Endodermal cell (in vitro differentiated cells): ENCODE measurements around the gene USO1. TPM values are rescaled to one million over a fixed set of nuclear protein-coding genes. Genes with fewer than 3 reads are reported as not detected.

Experiments used
- DNase-seq: peaks from one replicate; pipeline ENCODE4 v3.0.0-alpha.2; 2017
- H3K27ac ChIP-seq: 2 replicates; pipeline ENCODE4 v1.5.1; 2013; ENCODE audit warnings: mild to moderate bottlenecking, low read depth, low read length, moderate library complexity
- H3K27me3 ChIP-seq: 2 replicates; pipeline ENCODE4 v1.6.1; 2013; ENCODE audit warnings: mild to moderate bottlenecking, low read length, moderate library complexity; ENCODE audit not compliant: insufficient read depth, control insufficient read depth, poor library complexity, severe bottlenecking
- H3K36me3 ChIP-seq: 2 replicates; pipeline ENCODE4 v1.7.0; 2013; ENCODE audit warnings: mild to moderate bottlenecking, low read length, moderate library complexity; ENCODE audit not compliant: control insufficient read depth, insufficient read depth
- H3K4me1 ChIP-seq: one replicate; pipeline ENCODE4 v1.7.0; 2013; ENCODE audit warnings: low read length; ENCODE audit not compliant: control insufficient read depth, insufficient read depth
- H3K4me3 ChIP-seq: 2 replicates; pipeline ENCODE4 v1.5.1; 2013; ENCODE audit warnings: mild to moderate bottlenecking, low read length, moderate library complexity
- H3K9ac ChIP-seq: 2 replicates; pipeline ENCODE4 v1.6.1; 2013; ENCODE audit warnings: mild to moderate bottlenecking, low read length, moderate library complexity; ENCODE audit not compliant: poor library complexity, severe bottlenecking; ENCODE audit errors: extremely low read depth
- H3K9me3 ChIP-seq: 2 replicates; pipeline ENCODE4 v1.6.1; 2013; ENCODE audit warnings: mild to moderate bottlenecking, low read length, moderate library complexity; ENCODE audit not compliant: control insufficient read depth
- H3K27ac Mint-ChIP-seq: 2 replicates; pipeline ENCODE4 v1.8.0; 2020; ENCODE audit warnings: mixed read lengths
- H3K27me3 Mint-ChIP-seq: 2 replicates; pipeline ENCODE4 v1.8.0; 2021; ENCODE audit warnings: mild to moderate bottlenecking, mixed read lengths; ENCODE audit not compliant: insufficient read depth
- H3K36me3 Mint-ChIP-seq: 2 replicates; pipeline ENCODE4 v1.8.0; 2020; ENCODE audit warnings: low read depth, mixed read lengths
- H3K4me1 Mint-ChIP-seq: 2 replicates; pipeline ENCODE4 v1.8.0; 2020; ENCODE audit warnings: mixed read lengths
- H3K4me3 Mint-ChIP-seq: 2 replicates; pipeline ENCODE4 v1.8.0; 2020; ENCODE audit warnings: mild to moderate bottlenecking, moderate library complexity, mixed read lengths
- H3K9me3 Mint-ChIP-seq: 2 replicates; pipeline ENCODE4 v1.8.0; 2020; ENCODE audit warnings: mild to moderate bottlenecking, mixed read lengths
- CTCF ChIP-seq: fragments of 200-600 bp; sonication (generic); conservative IDR thresholded peaks from 2 replicates; pipeline ENCODE4 v1.5.0; 2021; ENCODE audit warnings: antibody characterized with exemption, mild to moderate bottlenecking
- WGBS, 2 experiments: methylation state at CpG; one replicate each; pipeline versions ENCODE4 v1.1.5 to v1.1.7; 2013; ENCODE audit warnings: missing lambda C conversion rate in 2 of 2, mixed read lengths in 1 of 2; ENCODE audit not compliant: insufficient coverage in 1 of 2, insufficient read length in 1 of 2; 5-methylcytosine and 5-hydroxymethylcytosine counted together
- total RNA-seq, 2 donors: library from RNA; stranded (reverse); fragmentation: NEBNext Ultra II Directional in 1 of 2; extraction: Animal tissue kit (Norgen Biotek cat#: 25700) in 1 of 2; gene quantifications; 2 replicates in 1 of 2; 3 replicates in 1 of 2; pipeline ENCODE4 v1.2.1, GENCODE V29; 2021

Gene USO1
- total RNA-seq, 2 donors from 2014 or later = 74.5 to 75.1 TPM

GRCh38 chr4:75698963-75699228 lies 25.5 kb upstream of the USO1 start:
- no peaks in the 10 kb centered on the region for H3K27me3 Mint-ChIP-seq
- H3K4me1 Mint-ChIP-seq = peaks cover 16% of the 10 kb centered on the region
- no peak overlapping the region for H3K9ac ChIP-seq
- H3K27me3 ChIP-seq = no peaks in the 10 kb centered on the region
- no peaks in the 10 kb centered on the region for H3K9me3 ChIP-seq
- no peak overlapping the region for H3K4me3 ChIP-seq
- 92 to 95% methylated on average over 2 of the region's 2 CpGs for WGBS, 2 experiments
- H3K36me3 ChIP-seq = peaks cover 8% of the 10 kb centered on the region
- H3K27ac ChIP-seq = no peak overlapping the region
- TF ChIP-seq CTCF = no peak
- H3K9me3 Mint-ChIP-seq = no peaks in the 10 kb centered on the region
- no peak overlapping the region for H3K27ac Mint-ChIP-seq
- peaks cover 16% of the 10 kb centered on the region for H3K36me3 Mint-ChIP-seq
- DNase-seq = no peak
- H3K4me3 Mint-ChIP-seq = no peak overlapping the region
- peaks cover 5% of the 10 kb centered on the region for H3K4me1 ChIP-seq

GRCh38 chr4:75699299-75699698 lies 25.1 kb upstream of the USO1 start:
- no peak for TF ChIP-seq CTCF
- Histone ChIP-seq H3K9ac (no peak overlapping the region), H3K36me3 (peaks cover 8% of the 10 kb centered on the region), H3K27ac (no peak overlapping the region), H3K9me3 (no peaks in the 10 kb centered on the region), H3K27me3 (no peaks in the 10 kb centered on the region), H3K4me3 (no peak overlapping the region), H3K4me1 (peaks cover 5% of the 10 kb centered on the region)
- Mint-ChIP-seq H3K27me3 (no peaks in the 10 kb centered on the region), H3K27ac (no peak overlapping the region), H3K36me3 (peaks cover 12% of the 10 kb centered on the region), H3K4me3 (no peak overlapping the region), H3K4me1 (peaks cover 16% of the 10 kb centered on the region), H3K9me3 (no peaks in the 10 kb centered on the region)
- no CpG with 5 or more reads among the region's 1 CpG for WGBS, 2 experiments
- DNase-seq = no peak

GRCh38 chr4:75702919-75703411 lies 21.4 kb upstream of the USO1 start:
- Histone ChIP-seq H3K27ac (no peak overlapping the region), H3K4me3 (no peak overlapping the region), H3K9ac (no peak overlapping the region), H3K36me3 (peaks cover 3% of the 10 kb centered on the region), H3K27me3 (no peaks in the 10 kb centered on the region), H3K4me1 (peaks cover 5% of the 10 kb centered on the region), H3K9me3 (no peaks in the 10 kb centered on the region)
- Mint-ChIP-seq H3K9me3 (no peaks in the 10 kb centered on the region), H3K27me3 (no peaks in the 10 kb centered on the region), H3K36me3 (peaks cover 8% of the 10 kb centered on the region), H3K4me3 (no peak overlapping the region), H3K27ac (peak overlapping the region; percentile 70), H3K4me1 (peaks cover 18% of the 10 kb centered on the region)
- no peak for DNase-seq
- 69 to 75% methylated on average over 2 to 4 of the region's 4 CpGs for WGBS, 2 experiments
- no peak for TF ChIP-seq CTCF
